Measurements from ENCODE around the gene ANK2.

GRCh38 chr4:113236916-113237315, 187.5 kb downstream of the ANK2 start:
- TF ChIP-seq CTCF (conservative IDR thresholded peaks at IDR 0.05; ENCODE audit: low read length) (no peak), EZH2phosphoT487 (IDR thresholded peaks at IDR 0.05; ENCODE audit: borderline replicate concordance) (no peak)

Measured in Loucy (cell line).